ENCODE data around the gene LIAS.
A peak's percentile ranks its signal among the peaks of the same experiment; 100 is the strongest.

LIAS gene

GRCh38 chr4:39472396-39472795 is 13.5 kb downstream of the LIAS start:
- H3K4me2 ChIP-seq (ENCODE audit: low read length), result no peak overlapping the region
- DNase-seq, result peak; percentile 62 to 93
- no peak overlapping the region for H3K27ac ChIP-seq (ENCODE audit: low read depth, low read length)
- no peak overlapping the region for H3K9ac ChIP-seq (ENCODE audit: low read length)
- H3K79me2 ChIP-seq (ENCODE audit: control insufficient read depth, insufficient read depth, low read length, poor library complexity), result no peaks in the 10 kb centered on the region
- no peaks in the 10 kb centered on the region for H3K4me1 ChIP-seq (ENCODE audit: control insufficient read depth in 1 of 2, insufficient read depth in 2 of 2, low read length in 2 of 2)
- no peak overlapping the region for H3K14ac ChIP-seq (ENCODE audit: low read length)
- H3K4me3 ChIP-seq (ENCODE audit: low read depth, low read length), result no peak overlapping the region
- H3K4ac ChIP-seq (ENCODE audit: low read depth, low read length), result no peak overlapping the region
- H3K36me3 ChIP-seq (ENCODE audit: control insufficient read depth in 1 of 2, insufficient read depth in 2 of 2, low read length in 2 of 2), result peaks cover 0 to 2% of the 10 kb centered on the region in 2 experiments
- H3K23ac ChIP-seq (ENCODE audit: low read length), result no peak overlapping the region
- H2BK12ac ChIP-seq (ENCODE audit: low read length), result no peak overlapping the region
- no peak overlapping the region for H4K8ac ChIP-seq (ENCODE audit: low read depth, low read length)
- H2AK5ac ChIP-seq (ENCODE audit: low read length), result no peak overlapping the region
- no peak overlapping the region for H4K12ac ChIP-seq (ENCODE audit: low read depth, low read length)
- no peaks in the 10 kb centered on the region for H3K79me1 ChIP-seq (ENCODE audit: low read length)
- no peak overlapping the region for H2BK5ac ChIP-seq (ENCODE audit: low read depth, low read length, poor library complexity)
- no peak overlapping the region for H2BK120ac ChIP-seq (ENCODE audit: insufficient read depth, low read length, poor library complexity)
- no peak overlapping the region for H3K18ac ChIP-seq (ENCODE audit: low read length)
- no peaks in the 10 kb centered on the region for H3K27me3 ChIP-seq (ENCODE audit: insufficient read depth, low read length)
- no peak overlapping the region for H2AFZ ChIP-seq (ENCODE audit: insufficient read depth, low read length, poor library complexity)
- H3K9me3 ChIP-seq (ENCODE audit: insufficient read depth, low read depth, low read length), result no peaks in the 10 kb centered on the region
- no peak overlapping the region for H4K91ac ChIP-seq (ENCODE audit: low read depth, low read length)
- WGBS (ENCODE audit: extremely low coverage, insufficient coverage, insufficient read length), result no CpG with 5 or more reads among the region's 3 CpGs

- H3K36me3 ChIP-seq (ENCODE audit: control insufficient read depth in 1 of 2, insufficient read depth in 2 of 2, low read length in 2 of 2), result peaks cover 0 to 5% of the 10 kb centered on the region in 2 experiments
- H4K91ac ChIP-seq (ENCODE audit: low read depth, low read length), result no peak overlapping the region
- no peak overlapping the region for H3K4ac ChIP-seq (ENCODE audit: low read depth, low read length)
- no peaks in the 10 kb centered on the region for H3K27me3 ChIP-seq (ENCODE audit: insufficient read depth, low read length)
- H4K12ac ChIP-seq (ENCODE audit: low read depth, low read length), result no peak overlapping the region
- WGBS (ENCODE audit: extremely low coverage, insufficient coverage, insufficient read length), result no CpG with 5 or more reads among the region's 5 CpGs
- no peak overlapping the region for H2AK5ac ChIP-seq (ENCODE audit: low read length)
- H4K8ac ChIP-seq (ENCODE audit: low read depth, low read length), result no peak overlapping the region
- H2BK5ac ChIP-seq (ENCODE audit: low read depth, low read length, poor library complexity), result no peak overlapping the region
- H3K9me3 ChIP-seq (ENCODE audit: insufficient read depth, low read depth, low read length), result peaks cover 2% of the 10 kb centered on the region
- H2AFZ ChIP-seq (ENCODE audit: insufficient read depth, low read length, poor library complexity), result no peak overlapping the region
- no peak overlapping the region for H2BK120ac ChIP-seq (ENCODE audit: insufficient read depth, low read length, poor library complexity)
- H3K4me2 ChIP-seq (ENCODE audit: low read length), result no peak overlapping the region
- H2BK12ac ChIP-seq (ENCODE audit: low read length), result no peak overlapping the region
- H3K4me3 ChIP-seq (ENCODE audit: low read depth, low read length), result no peak overlapping the region
- peaks cover 2 to 4% of the 10 kb centered on the region in 2 experiments for H3K4me1 ChIP-seq (ENCODE audit: control insufficient read depth in 1 of 2, insufficient read depth in 2 of 2, low read length in 2 of 2)
- no peak overlapping the region for H3K23ac ChIP-seq (ENCODE audit: low read length)
- no peaks in the 10 kb centered on the region for H3K79me2 ChIP-seq (ENCODE audit: control insufficient read depth, insufficient read depth, low read length, poor library complexity)
- H3K14ac ChIP-seq (ENCODE audit: low read length), result no peak overlapping the region
- H3K79me1 ChIP-seq (ENCODE audit: low read length), result no peaks in the 10 kb centered on the region
- no peak overlapping the region for H3K18ac ChIP-seq (ENCODE audit: low read length)
- no peak for DNase-seq
- H3K27ac ChIP-seq (ENCODE audit: low read depth, low read length), result no peak overlapping the region
- no peak overlapping the region for H3K9ac ChIP-seq (ENCODE audit: low read length)
Measured at GRCh38 chr4:39476187-39476895, 17.5 kb downstream of the LIAS start.

- no peak overlapping the region for H2AK5ac ChIP-seq (ENCODE audit: low read length)
Measured at GRCh38 chr4:39480251-39480650, 21.4 kb downstream of the LIAS start.

GRCh38 chr4:39480902-39481695 is 22.2 kb downstream of the LIAS start:
- Histone ChIP-seq H2BK5ac (ENCODE audit: low read depth, low read length, poor library complexity) (no peak overlapping the region), H3K14ac (ENCODE audit: low read length) (no peak overlapping the region), H3K18ac (ENCODE audit: low read length) (no peak overlapping the region), H3K4me3 (ENCODE audit: low read depth, low read length) (no peak overlapping the region), H2AFZ (ENCODE audit: insufficient read depth, low read length, poor library complexity) (no peak overlapping the region), H4K12ac (ENCODE audit: low read depth, low read length) (no peak overlapping the region), H4K8ac (ENCODE audit: low read depth, low read length) (no peak overlapping the region), H3K27ac (ENCODE audit: low read depth, low read length) (no peak overlapping the region), H3K27me3 (ENCODE audit: insufficient read depth, low read length) (no peaks in the 10 kb centered on the region), H2AK5ac (ENCODE audit: low read length) (no peak overlapping the region), H4K91ac (ENCODE audit: low read depth, low read length) (no peak overlapping the region), H2BK12ac (ENCODE audit: low read length) (no peak overlapping the region), H3K4me2 (ENCODE audit: low read length) (peak overlapping the region; percentile 11), H3K36me3 (ENCODE audit: control insufficient read depth in 1 of 2, insufficient read depth in 2 of 2, low read length in 2 of 2) (peaks cover 0 to 5% of the 10 kb centered on the region in 2 experiments), H3K4me1 (ENCODE audit: control insufficient read depth in 1 of 2, insufficient read depth in 2 of 2, low read length in 2 of 2) (peaks cover 2 to 4% of the 10 kb centered on the region in 2 experiments), H3K4ac (ENCODE audit: low read depth, low read length) (no peak overlapping the region), H3K23ac (ENCODE audit: low read length) (no peak overlapping the region), H3K79me2 (ENCODE audit: control insufficient read depth, insufficient read depth, low read length, poor library complexity) (no peaks in the 10 kb centered on the region), H3K9me3 (ENCODE audit: insufficient read depth, low read depth, low read length) (peaks cover 2% of the 10 kb centered on the region), H2BK120ac (ENCODE audit: insufficient read depth, low read length, poor library complexity) (no peak overlapping the region), H3K79me1 (ENCODE audit: low read length) (no peaks in the 10 kb centered on the region), H3K9ac (ENCODE audit: low read length) (no peak overlapping the region)
- WGBS (ENCODE audit: extremely low coverage, insufficient coverage, insufficient read length), result no CpG with 5 or more reads among the region's 21 CpGs
- DNase-seq, result peak; percentile 97 to 99

More at GRCh38 chr4:39480251-39480650, 21.4 kb downstream of the LIAS start:
- Histone ChIP-seq H3K9ac (ENCODE audit: low read length) (no peak overlapping the region), H3K4ac (ENCODE audit: low read depth, low read length) (no peak overlapping the region), H4K12ac (ENCODE audit: low read depth, low read length) (no peak overlapping the region), H3K27ac (ENCODE audit: low read depth, low read length) (no peak overlapping the region), H3K4me3 (ENCODE audit: low read depth, low read length) (no peak overlapping the region), H2BK12ac (ENCODE audit: low read length) (no peak overlapping the region), H3K9me3 (ENCODE audit: insufficient read depth, low read depth, low read length) (peaks cover 2% of the 10 kb centered on the region), H3K18ac (ENCODE audit: low read length) (no peak overlapping the region), H3K79me1 (ENCODE audit: low read length) (no peaks in the 10 kb centered on the region), H3K23ac (ENCODE audit: low read length) (no peak overlapping the region), H3K14ac (ENCODE audit: low read length) (no peak overlapping the region), H2AFZ (ENCODE audit: insufficient read depth, low read length, poor library complexity) (no peak overlapping the region), H2BK120ac (ENCODE audit: insufficient read depth, low read length, poor library complexity) (no peak overlapping the region), H4K91ac (ENCODE audit: low read depth, low read length) (no peak overlapping the region), H4K8ac (ENCODE audit: low read depth, low read length) (no peak overlapping the region), H2BK5ac (ENCODE audit: low read depth, low read length, poor library complexity) (no peak overlapping the region), H3K27me3 (ENCODE audit: insufficient read depth, low read length) (no peaks in the 10 kb centered on the region), H3K36me3 (ENCODE audit: control insufficient read depth in 1 of 2, insufficient read depth in 2 of 2, low read length in 2 of 2) (peaks cover 0 to 5% of the 10 kb centered on the region in 2 experiments), H3K4me1 (ENCODE audit: control insufficient read depth in 1 of 2, insufficient read depth in 2 of 2, low read length in 2 of 2) (peaks cover 2 to 4% of the 10 kb centered on the region in 2 experiments), H3K4me2 (ENCODE audit: low read length) (no peak overlapping the region), H3K79me2 (ENCODE audit: control insufficient read depth, insufficient read depth, low read length, poor library complexity) (no peaks in the 10 kb centered on the region)
- WGBS (ENCODE audit: extremely low coverage, insufficient coverage, insufficient read length), result no CpG with 5 or more reads among the region's 27 CpGs
- no peak for DNase-seq

Measured in trophoblast cell (in vitro differentiated cells and primary cell).